OCI-LY7 (cell line): ENCODE data around the gene RASSF4.

ENCODE experiments used
- CTCF ChIP-seq: fragments of 200-600 bp; sonication (generic); conservative IDR thresholded peaks from 2 replicates; pipeline ENCODE4 v1.5.1; 2014; ENCODE audit warnings: mild to moderate bottlenecking, antibody characterized with exemption, low read length, moderate library complexity, mixed read lengths
- EZH2phosphoT487 ChIP-seq: fragments of 200-600 bp; sonication (generic); IDR thresholded peaks from 2 replicates; pipeline ENCODE4 v1.6.1; 2018; ENCODE audit warnings: low read depth, borderline replicate concordance, mild to moderate bottlenecking, mixed run types, antibody characterized with exemption, low read length, moderate library complexity, mixed read lengths

- TF ChIP-seq CTCF: peak; percentile 96
- TF ChIP-seq EZH2phosphoT487: no peak
Measured at GRCh38 chr10:45008524-45009161, 49.0 kb downstream of the RASSF4 start.
